ENCODE measurements around the gene RRP7A. TPM values are rescaled to one million over a fixed set of nuclear protein-coding genes. Genes with fewer than 3 reads are reported as not detected.
"Not testable (repeated sequence)": the region's sequence is repeated elsewhere in the genome, so short reads cannot be mapped to it uniquely, and the experiment has no call there.

Gene RRP7A
- total RNA-seq, 4 donors from 2014 or later, result 21.7 to 33.0 (median 27.3) TPM

DNA sequence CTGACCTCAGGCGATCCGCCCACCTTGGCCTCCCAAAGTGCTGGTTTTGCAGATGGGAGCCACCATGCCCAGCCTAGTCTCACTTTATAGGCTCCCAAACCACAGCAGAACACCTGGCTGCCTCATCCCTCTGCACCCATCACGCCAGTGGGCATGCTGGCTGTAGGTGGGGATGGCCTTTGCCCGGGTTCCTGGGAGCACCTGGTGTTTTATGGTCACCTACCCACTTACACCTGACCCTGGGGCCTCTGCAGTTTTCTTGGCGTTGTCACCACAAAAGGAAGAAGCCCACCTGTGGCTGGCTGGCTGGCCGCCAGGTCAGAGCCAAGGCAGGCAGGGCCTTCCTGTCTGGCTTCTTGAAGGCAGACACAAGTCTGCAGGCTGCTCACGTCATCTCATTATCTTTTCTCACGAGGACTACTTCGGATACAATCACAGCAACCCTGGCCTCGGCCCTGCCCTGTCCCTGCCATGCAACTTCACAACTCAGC lies 8.2 kb downstream of the RRP7A start:
- no peaks in the 10 kb centered on the region for H3K9me3 ChIP-seq
- no peak overlapping the region for H3K27ac ChIP-seq
- H3K36me3 ChIP-seq, result peaks cover 0 to 38% (median 0%) of the 10 kb centered on the region in 3 donors
- H3K4me1 ChIP-seq, result peaks cover 0 to 5% (median 0%) of the 10 kb centered on the region in 4 donors
- TF ChIP-seq, protein P1, sequence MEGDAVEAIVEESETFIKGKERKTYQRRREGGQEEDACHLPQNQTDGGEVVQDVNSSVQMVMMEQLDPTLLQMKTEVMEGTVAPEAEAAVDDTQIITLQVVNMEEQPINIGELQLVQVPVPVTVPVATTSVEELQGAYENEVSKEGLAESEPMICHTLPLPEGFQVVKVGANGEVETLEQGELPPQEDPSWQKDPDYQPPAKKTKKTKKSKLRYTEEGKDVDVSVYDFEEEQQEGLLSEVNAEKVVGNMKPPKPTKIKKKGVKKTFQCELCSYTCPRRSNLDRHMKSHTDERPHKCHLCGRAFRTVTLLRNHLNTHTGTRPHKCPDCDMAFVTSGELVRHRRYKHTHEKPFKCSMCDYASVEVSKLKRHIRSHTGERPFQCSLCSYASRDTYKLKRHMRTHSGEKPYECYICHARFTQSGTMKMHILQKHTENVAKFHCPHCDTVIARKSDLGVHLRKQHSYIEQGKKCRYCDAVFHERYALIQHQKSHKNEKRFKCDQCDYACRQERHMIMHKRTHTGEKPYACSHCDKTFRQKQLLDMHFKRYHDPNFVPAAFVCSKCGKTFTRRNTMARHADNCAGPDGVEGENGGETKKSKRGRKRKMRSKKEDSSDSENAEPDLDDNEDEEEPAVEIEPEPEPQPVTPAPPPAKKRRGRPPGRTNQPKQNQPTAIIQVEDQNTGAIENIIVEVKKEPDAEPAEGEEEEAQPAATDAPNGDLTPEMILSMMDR (IDR thresholded peaks at IDR 0.05), result no peak
- no peak for TF ChIP-seq POLR2A (IDR thresholded peaks at IDR 0.05)
- no peaks in the 10 kb centered on the region for H3K27me3 ChIP-seq
- no peak overlapping the region for H3K4me3 ChIP-seq
- peak in 2 of 3 donors; percentile 50 to 59 for DNase-seq

DNA sequence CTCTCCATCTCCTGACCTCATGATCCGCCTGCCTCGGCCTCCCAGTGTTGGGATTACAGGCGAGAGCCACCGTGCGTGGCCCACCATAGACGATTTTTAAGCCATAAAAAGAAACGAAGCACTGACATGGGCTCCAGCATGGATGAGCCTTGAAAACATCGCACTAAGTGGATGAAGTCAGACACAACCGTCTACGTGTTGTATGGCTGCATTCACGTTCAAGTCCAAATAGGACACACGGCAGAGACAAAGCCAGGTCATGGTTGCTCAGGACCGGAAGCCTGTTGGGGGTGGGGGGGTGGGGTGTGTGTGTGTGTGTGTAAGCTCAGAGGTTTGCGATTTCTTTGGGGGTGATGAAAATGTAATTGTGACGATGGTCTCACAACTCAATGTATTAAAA lies 10.0 kb downstream of the RRP7A start:
- H3K36me3 ChIP-seq, result peaks cover 0 to 21% (median 0%) of the 10 kb centered on the region in 3 donors
- no peak for DNase-seq
- peaks cover 0 to 5% (median 0%) of the 10 kb centered on the region in 4 donors for H3K4me1 ChIP-seq
- no peaks in the 10 kb centered on the region for H3K9me3 ChIP-seq
- TF ChIP-seq, protein P1 (IDR thresholded peaks at IDR 0.05), result no peak
- TF ChIP-seq POLR2A (IDR thresholded peaks at IDR 0.05), result no peak
- H3K27me3 ChIP-seq, result no peaks in the 10 kb centered on the region
- H3K4me3 ChIP-seq, result no peak overlapping the region
- H3K27ac ChIP-seq, result no peak overlapping the region

DNA sequence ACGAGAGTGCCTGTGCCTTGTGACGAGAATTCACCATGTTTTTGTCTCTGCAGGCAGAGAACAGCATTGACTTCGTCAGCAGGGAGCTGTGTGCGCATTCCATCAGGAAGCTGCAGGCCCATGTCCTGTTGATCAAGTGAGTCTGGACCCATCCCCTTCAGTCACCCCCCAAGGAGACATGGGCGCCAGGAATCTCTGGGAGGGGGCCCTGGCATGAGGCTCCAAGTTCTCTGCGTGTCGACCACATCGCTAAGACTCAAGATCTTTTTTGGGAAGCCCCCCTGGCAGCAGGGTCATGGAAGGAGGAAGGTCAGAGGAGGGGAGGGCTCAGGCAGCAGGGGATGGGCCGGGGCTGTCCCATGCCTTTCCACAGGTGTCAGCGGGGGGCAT lies 10.6 kb downstream of the RRP7A start:
- not testable (repeated sequence) for DNase-seq, H3K27me3 ChIP-seq, H3K27ac ChIP-seq, H3K4me1 ChIP-seq, H3K4me3 ChIP-seq, H3K9me3 ChIP-seq
- peaks cover 0 to 15% (median 0%) of the 10 kb centered on the region in 3 donors for H3K36me3 ChIP-seq

DNA sequence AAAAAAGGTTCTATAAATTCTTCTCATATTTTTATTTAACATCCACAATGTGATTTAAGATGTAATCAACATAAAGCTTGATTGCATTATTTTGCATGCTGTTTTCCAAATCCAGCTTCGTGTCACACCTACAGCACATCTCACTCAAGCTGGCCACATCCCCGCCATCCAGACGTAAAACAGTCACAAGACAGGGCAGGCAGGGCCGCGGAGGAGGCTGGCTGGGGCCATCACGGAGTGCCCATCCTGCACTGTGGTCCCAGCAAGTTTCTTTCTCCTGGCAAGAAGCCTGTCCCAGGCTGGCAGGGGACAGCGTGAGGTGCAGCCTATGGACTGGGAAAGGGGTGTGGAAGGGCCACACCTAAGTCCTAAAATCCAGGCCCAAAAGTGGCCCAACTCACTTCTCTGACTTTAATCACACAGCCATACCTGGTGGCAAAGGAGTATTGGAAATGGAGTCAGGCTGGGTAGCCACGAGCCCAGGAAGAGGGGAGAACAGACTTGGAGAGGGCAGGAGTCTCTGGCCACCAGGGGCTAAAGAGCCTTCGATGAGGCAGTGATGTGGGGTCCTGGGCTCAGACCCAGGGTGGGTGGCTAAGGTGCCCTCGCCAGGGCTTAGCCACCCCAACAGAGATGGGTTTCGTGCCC lies 11.1 kb downstream of the RRP7A start:
- not testable (repeated sequence) for H3K4me3 ChIP-seq, DNase-seq, H3K27me3 ChIP-seq, H3K9me3 ChIP-seq, H3K4me1 ChIP-seq, H3K27ac ChIP-seq
- H3K36me3 ChIP-seq, result peaks cover 0 to 11% (median 0%) of the 10 kb centered on the region in 3 donors

DNA sequence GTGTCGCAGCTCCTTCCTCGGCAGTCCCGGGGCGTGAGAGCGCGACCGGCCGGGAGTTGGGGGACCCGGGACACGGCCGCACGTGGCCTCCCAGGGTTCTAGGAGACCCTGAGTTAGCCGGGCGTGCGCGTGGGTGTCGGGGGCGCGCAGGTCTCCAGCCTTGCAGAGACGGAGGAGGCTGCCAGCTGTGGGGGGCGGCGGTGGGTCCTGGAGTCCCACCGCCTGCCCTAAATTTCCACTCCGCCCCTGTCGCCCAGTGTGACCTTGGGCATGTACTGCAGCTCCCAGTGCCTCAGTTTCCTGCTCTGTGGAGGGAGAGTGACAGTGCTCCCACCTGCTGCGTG lies 18.8 kb downstream of the RRP7A start:
- Histone ChIP-seq H3K27ac (peak overlapping the region in 2 of 4 donors; percentile 21 to 31), H3K4me3 (peak overlapping the region; percentile 35 to 59 (median 47)), H3K36me3 (no peaks in the 10 kb centered on the region), H3K9me3 (no peaks in the 10 kb centered on the region), H3K27me3 (no peaks in the 10 kb centered on the region), H3K4me1 (peaks cover 0 to 8% (median 3%) of the 10 kb centered on the region in 4 donors)
- no peak for DNase-seq
- TF ChIP-seq, protein P1 (IDR thresholded peaks at IDR 0.05), result no peak
- no peak for TF ChIP-seq POLR2A (IDR thresholded peaks at IDR 0.05)

DNA sequence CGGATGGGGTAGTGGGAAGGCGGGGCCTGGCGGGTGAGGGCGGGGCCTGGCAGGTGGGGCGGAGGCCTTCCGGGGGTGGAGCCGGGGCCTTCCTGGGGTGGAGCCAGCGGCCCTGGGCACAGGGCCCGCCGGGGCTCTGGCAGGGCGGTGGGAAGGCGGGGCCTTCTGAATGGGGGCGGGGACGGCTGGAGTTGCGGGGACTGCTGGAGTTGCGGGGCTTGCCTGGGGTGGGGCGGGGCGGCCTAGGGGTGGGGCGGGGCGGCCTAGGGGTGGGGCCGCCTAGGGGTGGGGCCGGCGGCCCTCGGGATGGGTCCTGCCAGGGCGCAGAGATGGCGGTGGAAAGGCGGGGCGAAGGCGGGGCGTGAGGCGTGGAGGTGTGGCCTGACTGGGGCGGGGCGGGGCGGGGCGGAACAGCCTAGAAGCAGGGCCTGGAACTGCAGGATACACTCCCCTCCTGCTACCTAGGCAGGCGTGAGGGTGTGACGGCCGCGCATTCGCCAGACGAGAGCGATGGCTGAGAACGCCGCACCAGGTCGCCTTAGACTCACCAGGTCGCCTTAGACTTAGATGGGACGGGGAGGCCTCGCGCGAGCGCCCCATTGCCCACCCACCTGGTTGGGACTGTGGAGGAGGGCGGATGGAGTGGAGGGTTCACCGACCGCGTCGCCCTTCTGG lies 19.3 kb downstream of the RRP7A start:
- DNase-seq, result peak; percentile 79 to 93 (median 92)
- H3K4me1 ChIP-seq, result peaks cover 0 to 8% (median 3%) of the 10 kb centered on the region in 4 donors
- H3K4me3 ChIP-seq, result peak overlapping the region; percentile 35 to 59 (median 47)
- no peaks in the 10 kb centered on the region for H3K27me3 ChIP-seq
- peak; percentile 16 to 62 for TF ChIP-seq POLR2A (IDR thresholded peaks at IDR 0.05)
- TF ChIP-seq, protein P1 (IDR thresholded peaks at IDR 0.05), result peak in 1 of 6 experiments; percentile 16
- H3K36me3 ChIP-seq, result no peaks in the 10 kb centered on the region
- H3K27ac ChIP-seq, result peak overlapping the region in 3 of 4 donors; percentile 21 to 33 (median 31)
- no peaks in the 10 kb centered on the region for H3K9me3 ChIP-seq

DNA sequence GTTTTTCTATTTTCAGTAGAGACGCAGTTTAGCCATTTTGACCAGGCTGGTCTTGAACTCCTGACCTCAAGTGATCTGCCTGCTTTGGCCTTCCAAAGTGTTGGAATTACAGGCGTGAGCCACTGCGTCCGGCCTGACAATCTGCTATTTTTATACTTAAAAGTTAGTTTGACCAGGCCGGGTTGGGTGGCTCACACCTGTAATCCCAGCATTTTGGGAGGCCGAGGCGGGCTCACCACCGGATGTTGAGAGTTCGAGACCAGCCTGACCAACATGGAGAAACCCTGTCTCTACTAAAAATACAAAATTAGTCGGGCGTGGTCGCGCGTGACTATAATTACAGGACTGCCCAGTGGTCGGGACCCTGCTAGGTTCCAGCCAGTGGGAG lies 19.8 kb downstream of the RRP7A start:
- H3K27me3 ChIP-seq, H3K36me3 ChIP-seq, H3K4me1 ChIP-seq, DNase-seq, H3K9me3 ChIP-seq: not testable (repeated sequence)
- peak overlapping the region; percentile 35 to 59 (median 47) for H3K4me3 ChIP-seq
- peak overlapping the region in 2 of 4 donors; percentile 21 to 33 for H3K27ac ChIP-seq

DNA sequence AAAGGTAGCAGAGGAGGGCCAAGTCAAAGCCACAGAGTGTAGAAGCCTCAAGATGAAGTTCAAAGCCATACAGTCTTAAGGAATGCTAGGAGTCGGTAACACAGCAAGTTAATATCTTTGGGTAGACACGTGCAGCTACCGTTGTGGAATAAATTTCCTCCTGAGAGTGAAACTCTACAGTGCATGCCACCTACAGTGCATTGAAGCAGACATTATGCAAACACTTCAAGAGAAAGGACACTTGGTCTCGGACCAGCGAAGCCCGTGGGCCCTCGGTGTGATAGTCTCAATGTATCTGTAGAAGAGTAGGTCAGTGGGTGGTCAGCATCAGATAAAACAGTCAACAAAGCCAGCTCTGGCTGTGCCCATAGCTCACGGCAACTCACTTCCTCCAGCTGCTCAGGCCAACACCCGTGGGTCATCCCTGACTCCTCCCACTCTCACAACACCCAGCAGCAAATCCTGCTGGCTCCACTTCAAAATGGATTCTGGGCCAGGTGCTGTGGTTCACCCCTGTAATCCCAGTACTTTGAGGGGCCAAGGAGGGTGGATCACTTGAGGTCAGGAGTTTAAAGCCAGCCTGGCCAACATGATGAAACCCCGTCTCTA lies 24.0 kb downstream of the RRP7A start:
- not testable (repeated sequence) for H3K27ac ChIP-seq, H3K4me3 ChIP-seq, DNase-seq

More for the DNA sequence above, 24.0 kb downstream of the RRP7A start:
- not testable (repeated sequence) for H3K27me3 ChIP-seq, H3K9me3 ChIP-seq, H3K4me1 ChIP-seq, H3K36me3 ChIP-seq
